HEK293 (cell line): ENCODE measurements around the gene SYTL3.

ENCODE experiments used
- INSM2 ChIP-seq: fragments of 450-650 bp; formaldehyde crosslinking; IDR thresholded peaks from 2 replicates; pipeline ENCODE4 v1.5.1; 2016; ENCODE audit warnings: missing biosample characterization, missing genetic modification characterization
- KLF16 ChIP-seq: fragments of 450-650 bp; formaldehyde crosslinking; IDR thresholded peaks from 2 replicates; pipeline ENCODE4 v1.5.1; 2017; ENCODE audit warnings: missing biosample characterization, missing genetic modification characterization
- TF ChIP-seq, protein P1 (sequence below): fragments of 450-650 bp; formaldehyde crosslinking; IDR thresholded peaks from 2 replicates; pipeline ENCODE4 v1.5.1; 2016; ENCODE audit warnings: missing biosample characterization, missing genetic modification characterization
- TF ChIP-seq, protein P2 (sequence below): fragments of 450-650 bp; formaldehyde crosslinking; IDR thresholded peaks from 2 replicates; pipeline ENCODE4 v1.5.1; 2016; ENCODE audit warnings: missing biosample characterization, missing genetic modification characterization, low read depth
- TF ChIP-seq, protein P3 (sequence below): fragments of 450-650 bp; formaldehyde crosslinking; IDR thresholded peaks from 2 replicates; pipeline ENCODE4 v1.5.1; 2016; ENCODE audit warnings: missing biosample characterization, missing genetic modification characterization

- TF ChIP-seq, protein P1, sequence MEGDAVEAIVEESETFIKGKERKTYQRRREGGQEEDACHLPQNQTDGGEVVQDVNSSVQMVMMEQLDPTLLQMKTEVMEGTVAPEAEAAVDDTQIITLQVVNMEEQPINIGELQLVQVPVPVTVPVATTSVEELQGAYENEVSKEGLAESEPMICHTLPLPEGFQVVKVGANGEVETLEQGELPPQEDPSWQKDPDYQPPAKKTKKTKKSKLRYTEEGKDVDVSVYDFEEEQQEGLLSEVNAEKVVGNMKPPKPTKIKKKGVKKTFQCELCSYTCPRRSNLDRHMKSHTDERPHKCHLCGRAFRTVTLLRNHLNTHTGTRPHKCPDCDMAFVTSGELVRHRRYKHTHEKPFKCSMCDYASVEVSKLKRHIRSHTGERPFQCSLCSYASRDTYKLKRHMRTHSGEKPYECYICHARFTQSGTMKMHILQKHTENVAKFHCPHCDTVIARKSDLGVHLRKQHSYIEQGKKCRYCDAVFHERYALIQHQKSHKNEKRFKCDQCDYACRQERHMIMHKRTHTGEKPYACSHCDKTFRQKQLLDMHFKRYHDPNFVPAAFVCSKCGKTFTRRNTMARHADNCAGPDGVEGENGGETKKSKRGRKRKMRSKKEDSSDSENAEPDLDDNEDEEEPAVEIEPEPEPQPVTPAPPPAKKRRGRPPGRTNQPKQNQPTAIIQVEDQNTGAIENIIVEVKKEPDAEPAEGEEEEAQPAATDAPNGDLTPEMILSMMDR (tag by site-specific recombination): no peak
- TF ChIP-seq INSM2 (tag by site-specific recombination) (no peak), KLF16 (tag by site-specific recombination) (no peak)
- TF ChIP-seq, protein P2, sequence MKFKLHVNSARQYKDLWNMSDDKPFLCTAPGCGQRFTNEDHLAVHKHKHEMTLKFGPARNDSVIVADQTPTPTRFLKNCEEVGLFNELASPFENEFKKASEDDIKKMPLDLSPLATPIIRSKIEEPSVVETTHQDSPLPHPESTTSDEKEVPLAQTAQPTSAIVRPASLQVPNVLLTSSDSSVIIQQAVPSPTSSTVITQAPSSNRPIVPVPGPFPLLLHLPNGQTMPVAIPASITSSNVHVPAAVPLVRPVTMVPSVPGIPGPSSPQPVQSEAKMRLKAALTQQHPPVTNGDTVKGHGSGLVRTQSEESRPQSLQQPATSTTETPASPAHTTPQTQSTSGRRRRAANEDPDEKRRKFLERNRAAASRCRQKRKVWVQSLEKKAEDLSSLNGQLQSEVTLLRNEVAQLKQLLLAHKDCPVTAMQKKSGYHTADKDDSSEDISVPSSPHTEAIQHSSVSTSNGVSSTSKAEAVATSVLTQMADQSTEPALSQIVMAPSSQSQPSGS (tag by site-specific recombination): no peak
- TF ChIP-seq, protein P3, sequence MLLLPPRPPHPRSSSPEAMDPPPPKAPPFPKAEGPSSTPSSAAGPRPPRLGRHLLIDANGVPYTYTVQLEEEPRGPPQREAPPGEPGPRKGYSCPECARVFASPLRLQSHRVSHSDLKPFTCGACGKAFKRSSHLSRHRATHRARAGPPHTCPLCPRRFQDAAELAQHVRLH: no peak
These were observed 22.5 kb upstream of the SYTL3 start for GRCh38 chr6:158627168-158627939.
